ENCODE data around the gene SMIM5. TPM values are rescaled to one million over a fixed set of nuclear protein-coding genes. Genes with fewer than 3 reads are reported as not detected.

SMIM5 gene
- total RNA-seq: 0.09 and 0.11 TPM in 2 replicates

DNA sequence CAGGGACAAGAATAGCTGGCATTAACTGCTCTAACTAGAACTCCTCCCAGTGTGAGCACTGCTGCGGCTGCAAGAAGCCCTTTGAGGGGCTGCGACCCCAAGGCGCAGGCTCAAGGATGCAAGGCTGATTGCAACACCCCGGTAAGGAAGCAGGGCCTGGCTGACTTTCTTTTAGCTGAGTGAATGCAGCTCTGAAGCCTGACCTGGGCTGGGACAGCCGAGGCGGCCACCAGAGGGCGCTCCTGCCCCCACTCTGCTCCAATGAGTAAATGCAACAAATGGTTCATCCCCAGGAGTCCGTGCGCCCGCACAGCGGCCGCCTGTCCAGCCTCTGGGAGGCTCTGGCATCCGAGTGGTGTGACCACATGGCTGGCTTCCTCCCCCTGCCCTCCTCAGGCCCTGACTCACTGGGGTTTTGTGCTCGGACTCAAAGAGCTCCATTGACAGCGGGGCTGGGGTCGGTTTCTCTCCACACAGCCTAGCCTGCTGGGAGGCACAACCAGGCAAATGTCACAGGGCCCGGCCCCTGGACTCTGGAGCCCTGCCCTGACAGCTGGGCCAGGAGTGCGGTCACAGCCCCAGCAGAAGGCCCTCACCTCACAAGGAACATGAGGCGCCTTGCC lies at the start of gene SMIM5:
Gene SMIM5, plus strand, starts transcription at position 572 of the 623 bp plus-strand sequence. CDS start 6,768 bp downstream, outside the sequence.

GRCh38 chr17:75587675-75588595 lies 45.3 kb upstream of the SMIM5 start, which contains the start of gene MYO15B:
MYO15B (plus strand) TSS chr17:75587800; CDS start chr17:75588058, 258 bp downstream.

DNA sequence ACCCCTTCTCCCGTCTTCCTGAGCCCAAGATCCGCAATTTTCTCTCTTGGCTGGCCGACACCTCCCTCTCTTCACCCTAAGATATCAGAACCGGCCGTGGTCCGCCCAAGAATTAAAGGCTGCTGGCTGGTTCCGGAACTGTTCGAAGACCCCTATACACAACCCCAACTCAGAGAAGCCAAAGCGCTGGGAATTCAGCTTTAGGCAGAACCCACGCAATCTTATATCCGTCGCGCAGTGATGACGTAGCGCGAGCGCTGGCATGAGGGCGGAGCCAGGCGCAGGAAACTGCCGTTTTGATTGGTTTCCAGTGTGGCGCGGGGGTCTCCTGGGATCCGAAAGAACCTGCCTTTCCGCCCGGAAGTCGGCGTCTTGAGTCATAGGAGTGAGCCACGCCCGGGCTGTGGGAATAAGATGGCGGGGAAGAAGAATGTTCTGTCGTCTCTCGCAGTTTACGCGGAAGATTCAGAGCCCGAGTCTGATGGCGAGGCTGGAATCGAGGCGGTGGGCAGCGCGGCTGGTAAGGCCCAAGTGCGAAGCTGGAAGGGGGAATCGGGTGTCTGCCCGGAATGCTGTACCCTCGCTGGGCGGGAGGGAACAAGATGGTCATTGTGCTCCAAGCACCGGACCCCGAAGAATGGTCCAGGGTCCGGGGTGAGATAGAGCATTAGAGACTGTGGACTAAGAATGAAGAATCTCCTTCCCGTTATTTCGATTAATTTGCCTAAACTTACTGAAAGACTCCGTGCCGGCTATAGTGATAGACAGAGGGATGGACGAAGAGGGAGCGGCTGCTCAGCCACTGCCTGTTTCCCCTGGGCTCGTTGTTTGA lies 33.9 kb downstream of the SMIM5 start, which contains the start of the genes RECQL5 and SAP30BP:
Gene RECQL5, minus strand, starts transcription at position 196 of the 832 bp plus-strand sequence. CDS start 597 bp downstream, outside the sequence.
Gene SAP30BP, plus strand, starts transcription at position 380 of the 832 bp plus-strand sequence. Its CDS starts 35 bp downstream, at position 415.

Other genes with a start within 250 kb of the SMIM5 start
- 70.1 and 72.7 TPM in 2 replicates for gene GRB2, start 227.8 kb upstream of the SMIM5 start, total RNA-seq
- gene TMEM94, start 176.8 kb upstream of the SMIM5 start, total RNA-seq: 22.8 and 24.8 TPM in 2 replicates
- 8.6 and 9.9 TPM in 2 replicates for gene CASKIN2, start 117.9 kb upstream of the SMIM5 start, total RNA-seq
- gene TSEN54, start 116.9 kb upstream of the SMIM5 start, total RNA-seq: 9.4 and 10.3 TPM in 2 replicates
- 10.5 and 15.0 TPM in 2 replicates for gene LLGL2, start 107.7 kb upstream of the SMIM5 start, total RNA-seq
- 10.7 and 13.9 TPM in 2 replicates for gene MYO15B, start 45.6 kb upstream of the SMIM5 start, total RNA-seq
- gene RECQL5, start 33.7 kb downstream of the SMIM5 start, total RNA-seq: 11.0 and 11.2 TPM in 2 replicates
- 41.2 and 49.5 TPM in 2 replicates for gene SAP30BP, start 33.9 kb downstream of the SMIM5 start, total RNA-seq
- gene ITGB4, start 88.0 kb downstream of the SMIM5 start, total RNA-seq: 25.7 and 65.7 TPM in 2 replicates
- gene GALK1, start 131.8 kb downstream of the SMIM5 start, total RNA-seq: 76.1 and 88.5 TPM in 2 replicates
- gene UNK, start 151.4 kb downstream of the SMIM5 start, total RNA-seq: 7.3 and 11.2 TPM in 2 replicates
- gene UNC13D, start 211.0 kb downstream of the SMIM5 start, total RNA-seq: 2.5 and 7.9 TPM in 2 replicates
- gene WBP2, start 221.9 kb downstream of the SMIM5 start, total RNA-seq: 23.1 and 37.1 TPM in 2 replicates
- 37.6 and 61.4 TPM in 2 replicates for gene TRIM47, start 245.1 kb downstream of the SMIM5 start, total RNA-seq

Data from dermis lymphatic vessel endothelial cell (primary cell).